ENCODE data around the gene ADAMTSL3. TPM values are rescaled to one million over a fixed set of nuclear protein-coding genes. Genes with fewer than 3 reads are reported as not detected.

ADAMTSL3 gene
- total and polyA plus RNA-seq, 2 of the 8 experiments (the other 6 are each of a cell fraction or from before 2014, with no cell fraction given), result 0.35 to 1.4 TPM

GRCh38 chr15:83695246-83695645 lies 41.3 kb downstream of the ADAMTSL3 start (continued):
- TF ChIP-seq RNF2 (IDR thresholded peaks at IDR 0.05; ENCODE audit: borderline replicate concordance, low read depth, low read length, missing control alignments, poor library complexity, severe bottlenecking), result no peak
